K562 (cell line): Measurements from ENCODE around the gene DNASE2B. TPM values are rescaled to one million over a fixed set of nuclear protein-coding genes. Genes with fewer than 3 reads are reported as not detected.

Experiments
- ATAC-seq: fragments of 200-7000 bp; cut with Tn5 transposase; 3 replicates; pipeline ENCODE4 v1.9.1; 2020; ENCODE audit warnings: moderate library complexity
- Bru-seq: library from RNA; stranded (reverse); fragments of 400-500 nt; gene quantifications from one replicate; lab custom pipeline; 2021; lab: Mats Ljungman, UMichigan
- BruChase-seq, 2 experiments: library from RNA; stranded (reverse); fragments of 400-500 nt; gene quantifications; one replicate each; lab custom pipeline; 2021; lab: Mats Ljungman, UMichigan
- BruUV-seq: library from RNA; stranded (reverse); fragments of 400-500 nt; replicated peaks from 2 replicates; lab custom pipeline; 2021; lab: Mats Ljungman, UMichigan
- CTCF ChIA-PET: fragments of 300-600 bp; formaldehyde crosslinking; extraction: SDS; loops from one replicate; lab custom pipeline; 2021; ENCODE audit warnings: low intra/inter-chr PET ratio; lab: Yijun Ruan, JAX
- POLR2A ChIA-PET: fragments of 300-600, 350-650 bp; sonication (Branson Sonifier 250); formaldehyde crosslinking; extraction: SDS; loops from one replicate; lab custom pipeline; 2021; ENCODE audit warnings: antibody characterized with exemption, inconsistent platforms; lab: Yijun Ruan, JAX
- DNase-seq, 4 experiments: peaks; one replicate each; pipeline versions ENCODE4 v3.0.0 to v3.0.0-alpha.2; 2011 to 2018; ENCODE audit warnings: low spot score in 3 of 4, mixed read lengths in 3 of 4; ENCODE audit errors: extremely low read depth in 1 of 4
- FAIRE-seq: peaks from 2 replicates; lab custom pipeline; 2011; peaks lifted over from hg19 to GRCh38; lab: Jason Lieb, UNC
- H2AFZ ChIP-seq: 2 replicates; pipeline ENCODE4 v1.6.0; 2011; ENCODE audit warnings: low read depth, low read length, control low read depth, inconsistent platforms
- H3K27ac ChIP-seq: fragments of 200-600 bp; 3 replicates; pipeline ENCODE4 v1.8.0; 2011; ENCODE audit warnings: low read depth, mild to moderate bottlenecking, control low read depth, inconsistent platforms, low read length, moderate library complexity, mixed read lengths; ENCODE audit errors: extremely low read depth
- H3K27me3 ChIP-seq, 2 experiments: fragments of 300-600 bp in 1 of 2; 2 replicates in 1 of 2; 3 replicates in 1 of 2; pipeline versions ENCODE4 v1.6.0 to v1.8.0; 2011; ENCODE audit warnings: inconsistent platforms in 2 of 2, low read length in 2 of 2, mild to moderate bottlenecking in 1 of 2, mixed read lengths in 1 of 2, moderate library complexity in 1 of 2; ENCODE audit not compliant: control insufficient read depth in 2 of 2, insufficient read depth in 2 of 2
- H3K36me3 ChIP-seq: fragments of 300-600 bp; 3 replicates; pipeline ENCODE4 v1.8.0; 2011; ENCODE audit warnings: mild to moderate bottlenecking, low read length, inconsistent platforms; ENCODE audit not compliant: control insufficient read depth, insufficient read depth
- H3K4me1 ChIP-seq, 2 experiments: fragments of 200-600 bp in 1 of 2; replicated peaks in 1 of 2; 2 replicates in 1 of 2; 3 replicates in 1 of 2; pipeline versions ENCODE4 v1.5.1 to v1.8.0; 2011; ENCODE audit warnings: inconsistent platforms in 2 of 2, low read length in 2 of 2, mild to moderate bottlenecking in 1 of 2, mixed read lengths in 1 of 2, moderate library complexity in 1 of 2; ENCODE audit not compliant: control insufficient read depth in 2 of 2, insufficient read depth in 2 of 2
- H3K4me2 ChIP-seq: 2 replicates; pipeline ENCODE4 v1.6.1; 2011; ENCODE audit warnings: low read length, control low read depth, inconsistent platforms, mixed read lengths; ENCODE audit not compliant: insufficient read depth
- H3K4me3 ChIP-seq: fragments of 200-600 bp; sonication (generic), shearing (Covaris generic); 2 replicates; pipeline ENCODE4 v1.5.1; 2016; ENCODE audit warnings: control low read depth, inconsistent platforms
- H3K79me2 ChIP-seq: fragments of 200-600 bp; 3 replicates; pipeline ENCODE4 v1.8.0; 2011; ENCODE audit warnings: low read length, inconsistent platforms; ENCODE audit not compliant: control insufficient read depth, insufficient read depth
- H3K9ac ChIP-seq, 2 experiments: 2 replicates each; pipeline versions ENCODE4 v1.6.0 to v1.6.1; 2011; ENCODE audit warnings: low read depth in 2 of 2, low read length in 2 of 2, control low read depth in 1 of 2, inconsistent platforms in 1 of 2, mild to moderate bottlenecking in 1 of 2, mixed read lengths in 1 of 2; ENCODE audit not compliant: insufficient read depth in 1 of 2
- H3K9me1 ChIP-seq: one replicate; pipeline ENCODE4 v1.6.0; 2011; ENCODE audit warnings: inconsistent platforms, mild to moderate bottlenecking, low read length, moderate library complexity; ENCODE audit not compliant: control insufficient read depth, insufficient read depth
- H3K9me3 ChIP-seq: replicated peaks from 2 replicates; pipeline ENCODE4 v1.5.1; 2011; ENCODE audit warnings: low read depth, low read length, inconsistent platforms; ENCODE audit not compliant: control insufficient read depth, insufficient read depth
- H4K20me1 ChIP-seq: replicated peaks from 2 replicates; pipeline ENCODE4 v1.6.1; 2011; ENCODE audit warnings: low read length, inconsistent platforms, mixed read lengths; ENCODE audit not compliant: control insufficient read depth, insufficient read depth
- C11orf30 ChIP-seq: fragments of 450-650 bp; IDR thresholded peaks from 2 replicates; pipeline ENCODE4 v1.6.1; 2016; ENCODE audit warnings: low read depth, mild to moderate bottlenecking
- DDX20 ChIP-seq: fragments of 450-650 bp; IDR thresholded peaks from 2 replicates; pipeline ENCODE4 v1.6.1; 2016; ENCODE audit warnings: missing genetic modification characterization, low read depth, mild to moderate bottlenecking, missing compliant biosample characterization, moderate library complexity
- ESRRB ChIP-seq: fragments of 250-450 bp; sonication (Bioruptor Pico); IDR thresholded peaks from 2 replicates; pipeline ENCODE4 v1.5.0; 2020; ENCODE audit warnings: mild to moderate bottlenecking, moderate library complexity, borderline replicate concordance
- JUNB ChIP-seq: fragments of 450-650 bp; formaldehyde crosslinking; conservative IDR thresholded peaks from 2 replicates; pipeline ENCODE4 v1.4.0; 2020; ENCODE audit warnings: mild to moderate bottlenecking
- MAFG ChIP-seq: fragments of 450-650 bp; conservative IDR thresholded peaks from 2 replicates; pipeline ENCODE4 v1.6.1; 2016; ENCODE audit warnings: missing genetic modification characterization, missing compliant biosample characterization
- MEIS2 ChIP-seq: fragments of 450-650 bp; IDR thresholded peaks from 2 replicates; pipeline ENCODE4 v1.6.1; 2014; ENCODE audit warnings: mild to moderate bottlenecking; ENCODE audit not compliant: partially characterized antibody
- NR2C2 ChIP-seq, 2 experiments: fragments of 200-800 bp in 1 of 2; sonication (Bioruptor generic) in 1 of 2; sonication (generic) in 1 of 2; formaldehyde crosslinking in 1 of 2; IDR thresholded peaks; 2 replicates each; pipeline versions ENCODE4 v1.6.1 to v1.8.0; 2016 to 2022; ENCODE audit warnings: mild to moderate bottlenecking in 1 of 2, missing compliant biosample characterization in 1 of 2, missing genetic modification characterization in 1 of 2, missing genetic modification reagents in 1 of 2
- NR2F6 ChIP-seq: fragments of 450-650 bp; formaldehyde crosslinking; IDR thresholded peaks from 2 replicates; pipeline ENCODE4 v1.4.0; 2020; ENCODE audit warnings: mild to moderate bottlenecking
- RBM15 ChIP-seq: fragments of 200-400 bp; formaldehyde crosslinking; IDR thresholded peaks from 2 replicates; pipeline ENCODE4 v1.6.1; 2018; ENCODE audit warnings: mild to moderate bottlenecking, low read length, moderate library complexity; ENCODE audit not compliant: insufficient read depth
- TSHZ1 ChIP-seq: fragments of 250-450 bp; sonication (Bioruptor Pico); IDR thresholded peaks from 2 replicates; pipeline ENCODE4 v1.4.0; 2020; ENCODE audit warnings: mild to moderate bottlenecking, moderate library complexity
- XRCC4 ChIP-seq: IDR thresholded peaks from one replicate; pipeline ENCODE4 v1.6.1; 2011; ENCODE audit not compliant: insufficient read depth, insufficient read length; ENCODE audit errors: extremely low read depth
- ZNF79 ChIP-seq: fragments of 250-450 bp; sonication (Bioruptor Pico); IDR thresholded peaks from 2 replicates; pipeline ENCODE4 v1.4.0; 2020; ENCODE audit warnings: low read depth, mild to moderate bottlenecking, moderate library complexity
- WGBS: fragments of 100-300 bp; shearing (Covaris generic); methylation state at CpG from one replicate; pipeline ENCODE4 v1.1.6; 2016; ENCODE audit warnings: low coverage, mixed read lengths; ENCODE audit not compliant: insufficient coverage; ENCODE audit errors: missing lambda C conversion rate; 5-methylcytosine and 5-hydroxymethylcytosine counted together
- in situ Hi-C: fragments of 300-500 bp; cut with MboI; formaldehyde crosslinking; loops from 4 replicates; pipeline ENCODE4 v1.15.0; 2018; ENCODE audit warnings: inconsistent platforms, mixed read lengths
- intact Hi-C: fragments of 100-400 bp; cut with micrococcal nuclease; formaldehyde crosslinking; loops from 2 replicates; pipeline ENCODE4 v1.14.2; 2022
- long read RNA-seq, 3 experiments: library from polyadenylated mRNA in 2 of 3; library from RNA in 1 of 3; unstranded in 2 of 3; stranded (forward) in 1 of 3; transcript quantifications; one replicate each; pipeline ENCODE4 v2.0.0, GENCODE V29; 2019 to 2022
- polyA minus RNA-seq, 3 experiments: library from RNA; depleted of rRNA, polyadenylated mRNA; stranded (reverse); fragments of >200 nt; gene quantifications; 2 replicates each; pipeline ENCODE4 v1.2.3, GENCODE V29; 2011
- polyA plus RNA-seq, 8 experiments: library from polyadenylated mRNA; depleted of rRNA in 4 of 8; stranded (reverse) in 5 of 8; unstranded in 3 of 8; fragments of >200 nt; fragmentation: Nextera tagmentation in 2 of 8; fragmentation: Illumina TruSeq in 1 of 8; extraction: Ambion mirVana in 2 of 8; extraction: Trizol in 1 of 8; gene quantifications; 2 replicates each; pipeline versions ENCODE4 v1.2.1 to v1.2.3, GENCODE V29; 2011 to 2014; ENCODE audit warnings: inconsistent platforms in 1 of 8, missing spikeins in 1 of 8
- total RNA-seq, 7 experiments: library from RNA; depleted of rRNA in 6 of 7; stranded (reverse); fragments of >200 nt in 6 of 7; fragmentation: Illumina TruSeq in 2 of 7; extraction: Trizol in 2 of 7; gene quantifications; 2 replicates each; pipeline versions ENCODE4 v1.2.1 to v1.2.3, GENCODE V29; 2011 to 2021; ENCODE audit warnings: low replicate concordance in 1 of 7

Gene DNASE2B
- total RNA-seq (2011; cell fraction: chromatin; rRNA removed; ENCODE audit: low replicate concordance): not detected in 2 replicates
- total RNA-seq (2011; cell fraction: nucleolus; rRNA removed): not detected in 2 replicates
- total RNA-seq (2011; cell fraction: nucleoplasm; rRNA removed): not detected in 2 replicates
- not detected in 2 replicates for total RNA-seq (2014; rRNA removed)
- total RNA-seq (2014; rRNA removed; fragmentation: Illumina TruSeq; extraction: Trizol): not detected in 2 replicates
- total RNA-seq (2015; rRNA removed; fragmentation: Illumina TruSeq; extraction: Trizol): not detected in 2 replicates
- total RNA-seq (2021): not detected in 2 replicates
- polyA plus RNA-seq (2011; rRNA removed): not detected in 2 replicates
- not detected in 2 replicates for polyA plus RNA-seq (2011; cell fraction: cytosol; rRNA removed)
- not detected in 2 replicates for polyA plus RNA-seq (2011; cell fraction: nucleus; rRNA removed)
- polyA plus RNA-seq (2012): not detected in 2 replicates
- polyA plus RNA-seq (2014; fragmentation: Illumina TruSeq; extraction: Trizol): not detected in 2 replicates
- not detected for polyA plus RNA-seq (2014; fragmentation: Nextera tagmentation; extraction: Ambion mirVana)
- polyA plus RNA-seq (2014; rRNA removed): not detected in 2 replicates
- not detected in 2 replicates for polyA minus RNA-seq (2011; rRNA and poly(A)+ RNA removed)
- polyA minus RNA-seq (2011; cell fraction: cytosol; rRNA and poly(A)+ RNA removed): not detected in 2 replicates
- not detected in 2 replicates for polyA minus RNA-seq (2011; cell fraction: nucleus; rRNA and poly(A)+ RNA removed)
- percentile 6 among the genes with signal in this experiment for Bru-seq, nascent RNA
- BruChase-seq, experiment 1, labeled RNA remaining after a 2-hour chase: percentile 10 among the genes with signal in this experiment
- percentile 10 among the genes with signal in this experiment for BruChase-seq, experiment 2, labeled RNA remaining after a 6-hour chase
- long read RNA-seq, experiment 1: 0 reads
- long read RNA-seq, experiment 2: 0 reads
- long read RNA-seq, experiment 3: 0 reads

GRCh38 chr1:84398175-84399155 is at the start of gene DNASE2B:
TSS of gene DNASE2B (plus strand) at chr1:84398484. CDS start at chr1:84398565, 81 bp downstream.
- H3K27me3 ChIP-seq: no peaks in the 10 kb centered on the region
- H3K9ac ChIP-seq: no peak within 1 kb of the TSS
- DNase-seq (no peak), FAIRE-seq (no peak), ATAC-seq (peak; percentile 40; the same call in 2 of the 3 replicates)
- no peak within 1 kb of the TSS for H3K27ac ChIP-seq
- H3K36me3 ChIP-seq: no peaks in the 10 kb centered on the region
- ChIA-PET POLR2A (interaction anchor here (0.8 to 1.2 kb wide), 4 partner anchors 8 to 56 kb away, joined by 3 to 6 read pairs (median 4); no protein-coding TSS in a partner anchor), CTCF (no interaction called here)
- no peaks in the 10 kb centered on the region for H3K79me2 ChIP-seq
- no peaks in the 10 kb centered on the region for H3K4me1 ChIP-seq
- BruUV-seq: no TSS peak
- no peaks in the 10 kb centered on the region for H3K9me1 ChIP-seq
- H4K20me1 ChIP-seq: no peaks in the 10 kb centered on the region
- H3K4me3 ChIP-seq: no peak within 1 kb of the TSS
- 9% methylated on average over 11 of the region's 11 CpGs for WGBS
- in situ Hi-C loops: no loop called here
- H3K9me3 ChIP-seq: no peaks in the 10 kb centered on the region
- intact Hi-C loops: no loop called here
- no peak within 1 kb of the TSS for H3K4me2 ChIP-seq
- no peak within 1 kb of the TSS; the same call in 1 of the 2 replicates for H2AFZ ChIP-seq
- TF ChIP-seq RBM15 (no peak), C11orf30 (peak; percentile 54; the same call in 1 of the 2 replicates), JUNB (no peak), MEIS2 (no peak), NR2C2 (CRISPR knock-in tag; IDR thresholded peaks at IDR 0.05) (no peak), NR2C2 (tag; IDR thresholded peaks at IDR 0.05) (no peak), ESRRB (no peak), NR2F6 (CRISPR knock-in tag) (no peak), ZNF79 (0 out of 2 replicates have a peak, but pooled peaks have one; percentile 28), XRCC4 (no peak), DDX20 (0 out of 2 replicates have a peak, but pooled peaks have one; percentile 24), TSHZ1 (CRISPR knock-in tag) (no peak), MAFG (tag) (peak; percentile 69)
